ENCODE data around the gene GSTO2. TPM values are rescaled to one million over a fixed set of nuclear protein-coding genes. Genes with fewer than 3 reads are reported as not detected.

GSTO2 gene
- total RNA-seq, 6 experiments from 2014 or later, result 2.5 to 15.0 (median 12.3) TPM

- peaks cover 22% of the 10 kb centered on the region for H3K9me3 Mint-ChIP-seq
- H3K27me3 Mint-ChIP-seq (ENCODE audit: insufficient read depth), result peaks cover 10% of the 10 kb centered on the region; the same call in 1 of the 2 replicates
- H3K27ac Mint-ChIP-seq, result peak overlapping the region; percentile 59
- no peak overlapping the region for H3K4me3 Mint-ChIP-seq
- TF ChIP-seq, protein P1, sequence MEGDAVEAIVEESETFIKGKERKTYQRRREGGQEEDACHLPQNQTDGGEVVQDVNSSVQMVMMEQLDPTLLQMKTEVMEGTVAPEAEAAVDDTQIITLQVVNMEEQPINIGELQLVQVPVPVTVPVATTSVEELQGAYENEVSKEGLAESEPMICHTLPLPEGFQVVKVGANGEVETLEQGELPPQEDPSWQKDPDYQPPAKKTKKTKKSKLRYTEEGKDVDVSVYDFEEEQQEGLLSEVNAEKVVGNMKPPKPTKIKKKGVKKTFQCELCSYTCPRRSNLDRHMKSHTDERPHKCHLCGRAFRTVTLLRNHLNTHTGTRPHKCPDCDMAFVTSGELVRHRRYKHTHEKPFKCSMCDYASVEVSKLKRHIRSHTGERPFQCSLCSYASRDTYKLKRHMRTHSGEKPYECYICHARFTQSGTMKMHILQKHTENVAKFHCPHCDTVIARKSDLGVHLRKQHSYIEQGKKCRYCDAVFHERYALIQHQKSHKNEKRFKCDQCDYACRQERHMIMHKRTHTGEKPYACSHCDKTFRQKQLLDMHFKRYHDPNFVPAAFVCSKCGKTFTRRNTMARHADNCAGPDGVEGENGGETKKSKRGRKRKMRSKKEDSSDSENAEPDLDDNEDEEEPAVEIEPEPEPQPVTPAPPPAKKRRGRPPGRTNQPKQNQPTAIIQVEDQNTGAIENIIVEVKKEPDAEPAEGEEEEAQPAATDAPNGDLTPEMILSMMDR (IDR thresholded peaks at IDR 0.05), result no peak
- peaks cover 71% of the 10 kb centered on the region for H3K4me1 Mint-ChIP-seq (ENCODE audit: low read depth)
- no peak for DNase-seq
- H3K36me3 Mint-ChIP-seq (ENCODE audit: low read depth), result peaks cover 45% of the 10 kb centered on the region
Measured at GRCh38 chr10:104306897-104307296, 37.9 kb downstream of the GSTO2 start.

GRCh38 chr10:104307576-104308438 is 38.8 kb downstream of the GSTO2 start:
- H3K9me3 Mint-ChIP-seq, result peaks cover 16% of the 10 kb centered on the region
- H3K4me1 Mint-ChIP-seq (ENCODE audit: low read depth), result peaks cover 71% of the 10 kb centered on the region
- peak overlapping the region; percentile 95 for H3K27ac Mint-ChIP-seq
- no peak for DNase-seq
- TF ChIP-seq, protein P1 (IDR thresholded peaks at IDR 0.05), result no peak
- H3K4me3 Mint-ChIP-seq, result no peak overlapping the region
- H3K27me3 Mint-ChIP-seq (ENCODE audit: insufficient read depth), result peaks cover 11% of the 10 kb centered on the region; the same call in 1 of the 2 replicates
- peaks cover 47% of the 10 kb centered on the region for H3K36me3 Mint-ChIP-seq (ENCODE audit: low read depth)

DNA sequence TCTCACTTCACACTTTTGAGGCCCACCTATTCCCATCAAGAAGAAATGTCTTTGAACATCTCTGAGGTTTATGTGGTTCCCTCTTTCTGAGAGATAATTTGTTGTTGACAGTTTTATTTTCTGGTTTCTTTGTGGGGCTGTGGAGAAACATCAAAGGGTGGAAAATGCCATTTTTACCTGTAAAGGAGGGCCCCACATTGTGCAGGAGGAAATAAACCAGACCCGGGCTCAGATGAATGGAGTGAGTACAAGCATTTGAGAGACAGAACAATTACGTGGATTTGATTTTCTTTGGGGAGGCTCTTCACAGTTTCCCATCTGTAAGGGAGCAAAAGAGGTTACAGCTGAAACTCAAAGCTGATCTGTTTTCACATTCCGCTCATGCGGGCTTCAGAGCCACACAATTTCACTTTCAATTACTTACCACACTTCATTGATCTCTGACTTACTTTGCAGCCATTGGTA is 39.5 kb downstream of the GSTO2 start:
- DNase-seq, result no peak
- H3K9me3 Mint-ChIP-seq, result peaks cover 10% of the 10 kb centered on the region
- H3K36me3 Mint-ChIP-seq (ENCODE audit: low read depth), result peaks cover 45% of the 10 kb centered on the region
- H3K27ac Mint-ChIP-seq, result peak overlapping the region; percentile 95
- TF ChIP-seq, protein P1 (IDR thresholded peaks at IDR 0.05), result no peak
- no peak overlapping the region for H3K4me3 Mint-ChIP-seq
- peaks cover 11% of the 10 kb centered on the region; the same call in 1 of the 2 replicates for H3K27me3 Mint-ChIP-seq (ENCODE audit: insufficient read depth)
- H3K4me1 Mint-ChIP-seq (ENCODE audit: low read depth), result peaks cover 66% of the 10 kb centered on the region

- TF ChIP-seq, protein P1 (IDR thresholded peaks at IDR 0.05), result no peak
- Mint-ChIP-seq H3K4me3 (peak overlapping the region; percentile 23), H3K9me3 (no peaks in the 10 kb centered on the region), H3K4me1 (ENCODE audit: low read depth) (peaks cover 61% of the 10 kb centered on the region), H3K27ac (peak overlapping the region; percentile 95), H3K27me3 (ENCODE audit: insufficient read depth) (peaks cover 11% of the 10 kb centered on the region; the same call in 1 of the 2 replicates), H3K36me3 (ENCODE audit: low read depth) (peaks cover 35% of the 10 kb centered on the region)
- DNase-seq, result peak; percentile 92
Measured at GRCh38 chr10:104309980-104310978, 41.3 kb downstream of the GSTO2 start.

DNA sequence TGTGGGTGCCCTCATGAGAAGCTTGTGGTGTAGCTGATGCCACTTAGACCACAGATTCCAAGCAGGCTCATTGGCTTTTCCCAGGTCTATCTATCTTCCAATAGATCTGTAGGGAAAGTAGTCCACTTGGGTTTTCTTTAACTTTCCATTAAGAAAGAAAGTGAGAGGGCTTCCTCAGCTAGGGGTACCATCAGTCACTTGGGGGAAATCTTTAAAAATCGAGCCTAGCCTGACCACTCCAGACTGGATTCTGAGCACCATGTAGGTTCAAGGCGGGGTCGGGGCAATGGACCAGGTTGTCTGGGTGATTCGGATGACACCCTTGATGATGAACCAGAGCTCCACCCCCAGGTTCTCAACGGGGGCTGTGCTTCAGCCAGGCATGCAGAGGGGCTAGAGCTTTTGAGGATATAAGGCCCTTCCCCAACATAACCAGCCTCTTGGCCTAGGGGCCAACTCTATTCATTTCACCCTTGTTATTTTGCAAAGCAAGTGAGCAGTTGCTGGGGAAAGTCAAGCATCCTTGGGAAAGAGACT is 42.3 kb downstream of the GSTO2 start:
- H3K9me3 Mint-ChIP-seq, result no peaks in the 10 kb centered on the region
- no peak overlapping the region for H3K4me3 Mint-ChIP-seq

More for the DNA sequence above, 42.3 kb downstream of the GSTO2 start:
- Mint-ChIP-seq H3K4me1 (ENCODE audit: low read depth) (peaks cover 55% of the 10 kb centered on the region), H3K36me3 (ENCODE audit: low read depth) (peaks cover 39% of the 10 kb centered on the region), H3K27ac (peak overlapping the region; percentile 95), H3K27me3 (ENCODE audit: insufficient read depth) (peaks cover 11% of the 10 kb centered on the region; the same call in 1 of the 2 replicates)
- no peak for DNase-seq
- TF ChIP-seq, protein P1 (IDR thresholded peaks at IDR 0.05), result no peak
